Osteoblast (primary cell): Measurements from ENCODE around the gene CHN2. TPM values are rescaled to one million over a fixed set of nuclear protein-coding genes. Genes with fewer than 3 reads are reported as not detected.

ENCODE experiments used
- DNase-seq: peaks from one replicate; pipeline ENCODE4 v3.0.0; 2011; ENCODE audit warnings: low spot score, mixed read lengths; ENCODE audit not compliant: insufficient read length; ENCODE audit errors: missing footprints
- H2AFZ ChIP-seq: 2 replicates; pipeline ENCODE4 v1.6.0; 2011; ENCODE audit warnings: mild to moderate bottlenecking, low read length
- H3K27ac ChIP-seq: 2 replicates; pipeline ENCODE4 v1.5.1; 2011; ENCODE audit warnings: mild to moderate bottlenecking, low read depth, low read length, moderate library complexity
- H3K27me3 ChIP-seq: 2 replicates; pipeline ENCODE4 v1.6.0; 2012; ENCODE audit warnings: mild to moderate bottlenecking, control low read depth, inconsistent platforms, low read length, moderate library complexity; ENCODE audit not compliant: insufficient read depth
- H3K36me3 ChIP-seq: 2 replicates; pipeline ENCODE4 v1.5.1; 2011; ENCODE audit warnings: mild to moderate bottlenecking, low read length, control low read depth, moderate library complexity; ENCODE audit not compliant: insufficient read depth
- H3K4me1 ChIP-seq: 2 replicates; pipeline ENCODE4 v1.5.1; 2011; ENCODE audit warnings: mild to moderate bottlenecking, low read length, control low read depth, moderate library complexity; ENCODE audit not compliant: insufficient read depth
- H3K4me2 ChIP-seq: 2 replicates; pipeline ENCODE4 v1.6.0; 2011; ENCODE audit warnings: mild to moderate bottlenecking, low read length; ENCODE audit not compliant: insufficient read depth
- H3K4me3 ChIP-seq: fragments of 200-600 bp; sonication (generic); 3 replicates; pipeline ENCODE4 v1.5.1; 2012; ENCODE audit warnings: mild to moderate bottlenecking, low read length, inconsistent platforms; ENCODE audit not compliant: insufficient read depth
- H3K79me2 ChIP-seq: 2 replicates; pipeline ENCODE4 v1.6.0; 2012; ENCODE audit warnings: mild to moderate bottlenecking, low read length, control low read depth, inconsistent platforms; ENCODE audit not compliant: insufficient read depth
- H3K9me3 ChIP-seq: 2 replicates; pipeline ENCODE4 v1.5.1; 2011; ENCODE audit warnings: low read depth, low read length, control low read depth
- H4K20me1 ChIP-seq: 2 replicates; pipeline ENCODE4 v1.6.0; 2012; ENCODE audit warnings: mild to moderate bottlenecking, low read length, control low read depth; ENCODE audit not compliant: insufficient read depth
- total RNA-seq: library from RNA; depleted of rRNA; stranded (reverse); fragments of >200 nt; gene quantifications from 2 replicates; pipeline ENCODE4 v1.2.3, GENCODE V29; 2012
- TF ChIP-seq, protein P1 (sequence below): IDR thresholded peaks from 2 replicates; pipeline ENCODE4 v1.5.1; 2011; ENCODE audit warnings: mild to moderate bottlenecking, low read depth, low read length, moderate library complexity; ENCODE audit errors: extremely low read depth

The CHN2 gene
- total RNA-seq, 1 donor = under 0.01 TPM

DNA sequence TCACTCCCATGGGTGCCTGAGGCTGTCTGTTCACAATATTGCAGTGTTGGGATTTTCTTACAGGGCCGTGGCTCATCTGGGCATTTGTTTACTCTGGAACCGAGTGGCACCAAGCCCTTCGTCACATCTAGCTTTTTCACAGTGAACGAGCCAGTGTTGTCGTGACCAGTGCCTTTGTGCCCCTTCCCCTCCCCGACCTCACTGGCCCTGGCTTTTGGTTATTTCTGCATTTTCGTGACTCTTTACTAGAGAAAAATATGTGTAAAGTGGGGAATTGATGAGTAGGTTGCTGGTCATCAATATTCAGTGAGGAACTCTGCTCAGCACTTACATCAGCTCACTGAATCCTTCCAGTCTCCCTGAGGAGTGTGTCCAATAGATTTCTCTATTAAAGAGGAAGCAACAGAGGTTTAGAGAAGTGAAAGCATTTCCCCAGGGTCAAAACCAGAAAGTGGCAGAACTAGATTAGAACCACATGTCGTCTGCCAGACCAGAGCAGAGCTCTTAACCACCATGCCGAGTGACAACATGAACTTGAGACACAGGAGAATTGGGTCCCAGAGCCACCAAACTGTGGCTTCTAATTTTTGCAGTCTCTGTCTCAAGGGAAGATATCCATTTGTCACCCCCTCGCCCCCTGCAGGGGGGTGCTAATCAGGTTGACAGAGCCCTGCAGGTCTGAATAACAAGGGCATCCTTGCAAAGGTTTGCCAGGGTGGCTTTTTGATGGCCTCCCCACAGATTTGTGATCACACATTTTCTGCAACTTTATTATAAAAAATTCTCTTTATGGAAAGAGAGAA lies 125.3 kb downstream of the CHN2 start:
- H3K4me1 ChIP-seq = no peaks in the 10 kb centered on the region
- H3K36me3 ChIP-seq = no peaks in the 10 kb centered on the region
- H3K4me3 ChIP-seq = no peak overlapping the region
- DNase-seq = no peak
- peaks cover 13% of the 10 kb centered on the region for H3K27me3 ChIP-seq
- H3K79me2 ChIP-seq = no peaks in the 10 kb centered on the region
- TF ChIP-seq, protein P1, sequence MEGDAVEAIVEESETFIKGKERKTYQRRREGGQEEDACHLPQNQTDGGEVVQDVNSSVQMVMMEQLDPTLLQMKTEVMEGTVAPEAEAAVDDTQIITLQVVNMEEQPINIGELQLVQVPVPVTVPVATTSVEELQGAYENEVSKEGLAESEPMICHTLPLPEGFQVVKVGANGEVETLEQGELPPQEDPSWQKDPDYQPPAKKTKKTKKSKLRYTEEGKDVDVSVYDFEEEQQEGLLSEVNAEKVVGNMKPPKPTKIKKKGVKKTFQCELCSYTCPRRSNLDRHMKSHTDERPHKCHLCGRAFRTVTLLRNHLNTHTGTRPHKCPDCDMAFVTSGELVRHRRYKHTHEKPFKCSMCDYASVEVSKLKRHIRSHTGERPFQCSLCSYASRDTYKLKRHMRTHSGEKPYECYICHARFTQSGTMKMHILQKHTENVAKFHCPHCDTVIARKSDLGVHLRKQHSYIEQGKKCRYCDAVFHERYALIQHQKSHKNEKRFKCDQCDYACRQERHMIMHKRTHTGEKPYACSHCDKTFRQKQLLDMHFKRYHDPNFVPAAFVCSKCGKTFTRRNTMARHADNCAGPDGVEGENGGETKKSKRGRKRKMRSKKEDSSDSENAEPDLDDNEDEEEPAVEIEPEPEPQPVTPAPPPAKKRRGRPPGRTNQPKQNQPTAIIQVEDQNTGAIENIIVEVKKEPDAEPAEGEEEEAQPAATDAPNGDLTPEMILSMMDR = no peak
- H3K27ac ChIP-seq = no peak overlapping the region
- no peak overlapping the region for H2AFZ ChIP-seq
- no peak overlapping the region for H3K4me2 ChIP-seq
- no peaks in the 10 kb centered on the region for H4K20me1 ChIP-seq
- H3K9me3 ChIP-seq = no peaks in the 10 kb centered on the region

DNA sequence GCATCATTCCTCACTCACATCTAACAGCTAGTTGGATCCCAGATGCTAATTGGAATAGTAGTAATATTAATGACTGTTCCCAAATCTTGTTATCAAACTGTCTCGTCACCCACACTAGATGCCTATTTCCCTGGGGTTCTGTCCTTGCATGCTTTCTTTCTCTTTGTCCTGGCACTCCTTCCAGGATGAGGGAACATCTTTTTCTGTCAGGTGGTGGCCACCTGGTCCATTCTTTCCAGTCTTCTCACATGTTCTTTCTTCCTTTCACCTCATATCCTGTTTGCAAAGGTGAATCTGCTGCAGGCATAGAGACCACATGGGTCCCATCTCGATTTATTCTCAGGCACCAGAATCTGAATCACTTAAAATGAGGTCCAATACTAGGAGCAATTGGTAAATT lies 126.0 kb downstream of the CHN2 start:
- Histone ChIP-seq H3K27me3 (peaks cover 13% of the 10 kb centered on the region), H3K4me1 (no peaks in the 10 kb centered on the region), H4K20me1 (no peaks in the 10 kb centered on the region), H3K4me3 (no peak overlapping the region), H3K9me3 (no peaks in the 10 kb centered on the region), H3K27ac (no peak overlapping the region), H3K4me2 (no peak overlapping the region), H3K79me2 (no peaks in the 10 kb centered on the region), H3K36me3 (no peaks in the 10 kb centered on the region), H2AFZ (no peak overlapping the region)
- no peak for DNase-seq
- TF ChIP-seq, protein P1 = no peak

DNA sequence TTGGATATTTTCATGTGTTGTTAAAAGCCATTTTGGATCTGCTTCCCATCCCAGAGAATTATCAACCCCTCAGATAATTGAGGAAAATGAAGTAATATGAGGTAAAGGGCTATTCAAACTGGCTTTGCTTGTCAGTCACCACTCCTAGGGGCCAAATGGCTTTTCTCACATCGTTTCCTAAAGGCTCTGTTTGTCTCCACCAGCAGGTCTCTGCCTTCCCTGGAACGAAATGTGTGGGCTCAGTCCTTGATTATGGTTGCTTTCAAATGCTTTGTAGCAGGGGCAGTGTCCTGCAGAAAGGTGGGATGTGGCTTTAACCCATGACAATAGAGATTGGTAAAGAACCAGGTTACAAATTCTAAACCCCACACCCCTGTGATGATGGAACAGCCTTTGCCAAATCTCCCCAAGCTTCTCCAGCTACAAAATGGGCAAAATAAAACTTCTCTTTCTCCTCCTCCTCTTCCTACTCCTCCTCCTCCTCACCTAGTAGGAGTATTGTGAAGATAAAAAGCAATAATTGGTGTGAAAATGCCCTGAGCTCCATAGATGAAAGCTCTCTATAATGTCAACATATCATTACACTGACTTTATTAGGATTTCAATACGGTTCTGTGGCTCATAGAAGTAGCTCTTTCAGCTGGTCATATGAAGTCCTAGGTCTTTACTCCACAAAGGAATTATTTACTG lies 127.6 kb downstream of the CHN2 start:
- H3K4me2 ChIP-seq = no peak overlapping the region
- H3K9me3 ChIP-seq = no peaks in the 10 kb centered on the region
- H3K27me3 ChIP-seq = peaks cover 15% of the 10 kb centered on the region
- no peak overlapping the region for H3K27ac ChIP-seq
- H3K4me1 ChIP-seq = no peaks in the 10 kb centered on the region
- TF ChIP-seq, protein P1 = no peak
- H4K20me1 ChIP-seq = no peaks in the 10 kb centered on the region
- no peaks in the 10 kb centered on the region for H3K79me2 ChIP-seq
- H3K4me3 ChIP-seq = no peak overlapping the region
- DNase-seq = no peak
- no peak overlapping the region for H2AFZ ChIP-seq
- no peaks in the 10 kb centered on the region for H3K36me3 ChIP-seq

DNA sequence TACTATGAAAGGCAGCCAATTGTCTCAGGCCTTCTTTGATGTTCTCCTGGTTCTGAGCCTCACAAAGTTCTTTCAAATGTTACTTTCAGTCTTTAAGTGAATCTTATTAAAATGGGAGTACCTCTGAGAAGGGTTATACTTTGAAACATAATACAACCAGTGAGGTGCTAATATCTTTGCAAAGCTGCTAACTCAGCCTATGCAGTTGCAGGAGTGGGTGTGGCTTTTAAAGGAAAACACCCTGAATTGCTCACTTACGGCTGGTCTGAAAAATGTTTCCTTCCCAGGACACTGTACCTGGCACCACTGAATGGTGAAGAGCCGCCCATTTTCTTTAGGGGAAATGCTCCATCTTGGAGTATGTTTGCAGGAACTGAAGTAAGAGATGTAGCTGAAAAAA lies 130.9 kb downstream of the CHN2 start:
- no peak overlapping the region for H3K27ac ChIP-seq
- H3K79me2 ChIP-seq = no peaks in the 10 kb centered on the region
- no peaks in the 10 kb centered on the region for H4K20me1 ChIP-seq
- no peaks in the 10 kb centered on the region for H3K9me3 ChIP-seq
- peaks cover 12% of the 10 kb centered on the region for H3K27me3 ChIP-seq
- TF ChIP-seq, protein P1 = no peak
- DNase-seq = no peak
- no peak overlapping the region for H2AFZ ChIP-seq
- H3K4me2 ChIP-seq = no peak overlapping the region
- no peak overlapping the region for H3K4me3 ChIP-seq
- H3K4me1 ChIP-seq = no peaks in the 10 kb centered on the region
- H3K36me3 ChIP-seq = no peaks in the 10 kb centered on the region
